PC-9 (cell line): ENCODE results near the gene DEFB129.

Experiments
- CTCF ChIP-seq: fragments of 200-600 bp; sonication (generic); conservative IDR thresholded peaks from 2 replicates; pipeline ENCODE4 v1.6.1; 2017; ENCODE audit warnings: mixed run types, antibody characterized with exemption, mild to moderate bottlenecking, moderate library complexity
- EZH2 ChIP-seq: fragments of 200-600 bp; sonication (generic); IDR thresholded peaks from 2 replicates; pipeline ENCODE4 v1.8.0; 2017; ENCODE audit warnings: antibody characterized with exemption, low read depth

- TF ChIP-seq CTCF, result no peak
- no peak for TF ChIP-seq EZH2
Measured at GRCh38 chr20:273884-274283, 46.8 kb downstream of the DEFB129 start.
